Measurements from ENCODE around the gene DBF4. TPM values are rescaled to one million over a fixed set of nuclear protein-coding genes. Genes with fewer than 3 reads are reported as not detected.
"Not testable (repeated sequence)": the region's sequence is repeated elsewhere in the genome, so short reads cannot be mapped to it uniquely, and the experiment has no call there.

The DBF4 gene
- total RNA-seq, 1 donor from 2014 or later, result 13.4 TPM

GRCh38 chr7:87882151-87882937, 6.1 kb downstream of the DBF4 start:
- ATAC-seq, result no peak

- no peak for ATAC-seq
These were observed 8.7 kb downstream of the DBF4 start for GRCh38 chr7:87885018-87885417.

GRCh38 chr7:87886875-87887274, 10.6 kb downstream of the DBF4 start:
- ATAC-seq, result no peak

GRCh38 chr7:87895363-87895762, 19.1 kb downstream of the DBF4 start:
- no peak for ATAC-seq

- no peak for ATAC-seq
These were observed 23.0 kb downstream of the DBF4 start for GRCh38 chr7:87899255-87899654.

- ATAC-seq, result not testable (repeated sequence)
These were observed 31.0 kb downstream of the DBF4 start for GRCh38 chr7:87907136-87907906.

GRCh38 chr7:87908814-87909213, 32.5 kb downstream of the DBF4 start:
- not testable (repeated sequence) for ATAC-seq

- ATAC-seq, result no peak
These were observed 35.8 kb downstream of the DBF4 start for GRCh38 chr7:87912121-87912520.

- ATAC-seq, result no peak
These were observed 42.4 kb downstream of the DBF4 start for GRCh38 chr7:87918740-87919139.

GRCh38 chr7:87919875-87920274, 43.6 kb downstream of the DBF4 start:
- no peak for ATAC-seq

- ATAC-seq, result no peak
These were observed 44.3 kb downstream of the DBF4 start for GRCh38 chr7:87920578-87920977.

- ATAC-seq, result not testable (repeated sequence)
These were observed 46.6 kb downstream of the DBF4 start for GRCh38 chr7:87922759-87923395.

GRCh38 chr7:87926581-87927461, 50.5 kb downstream of the DBF4 start:
- no peak for ATAC-seq

GRCh38 chr7:87933605-87933952, 57.3 kb downstream of the DBF4 start:
- ATAC-seq, result no peak

GRCh38 chr7:87933953-87934698, 57.8 kb downstream of the DBF4 start, which contains the start of gene ADAM22:
Gene ADAM22, plus strand, starts transcription at chr7:87934251. Its CDS starts 215 bp downstream, at chr7:87934466.
- peak; percentile 86 for ATAC-seq

GRCh38 chr7:87934699-87935383, 58.5 kb downstream of the DBF4 start:
- ATAC-seq, result peak; percentile 15

- no peak for ATAC-seq
These were observed 59.1 kb downstream of the DBF4 start for GRCh38 chr7:87935384-87935706.

- ATAC-seq, result no peak
These were observed 64.8 kb downstream of the DBF4 start for GRCh38 chr7:87941138-87941537.

- no peak for ATAC-seq
These were observed 68.3 kb downstream of the DBF4 start for GRCh38 chr7:87944547-87944946.

GRCh38 chr7:87945926-87946325, 69.6 kb downstream of the DBF4 start:
- ATAC-seq, result not testable (repeated sequence)

- ATAC-seq, result no peak
These were observed 72.1 kb downstream of the DBF4 start for GRCh38 chr7:87948371-87948770.
